GM19193 (cell line): ENCODE results near the gene SPATA6L.

Experiments used
- POLR2A ChIP-seq: IDR thresholded peaks from 4 replicates; pipeline ENCODE4 v1.6.1; 2011; ENCODE audit not compliant: insufficient read depth, insufficient read length; ENCODE audit errors: extremely low read depth

Gene SPATA6L

DNA sequence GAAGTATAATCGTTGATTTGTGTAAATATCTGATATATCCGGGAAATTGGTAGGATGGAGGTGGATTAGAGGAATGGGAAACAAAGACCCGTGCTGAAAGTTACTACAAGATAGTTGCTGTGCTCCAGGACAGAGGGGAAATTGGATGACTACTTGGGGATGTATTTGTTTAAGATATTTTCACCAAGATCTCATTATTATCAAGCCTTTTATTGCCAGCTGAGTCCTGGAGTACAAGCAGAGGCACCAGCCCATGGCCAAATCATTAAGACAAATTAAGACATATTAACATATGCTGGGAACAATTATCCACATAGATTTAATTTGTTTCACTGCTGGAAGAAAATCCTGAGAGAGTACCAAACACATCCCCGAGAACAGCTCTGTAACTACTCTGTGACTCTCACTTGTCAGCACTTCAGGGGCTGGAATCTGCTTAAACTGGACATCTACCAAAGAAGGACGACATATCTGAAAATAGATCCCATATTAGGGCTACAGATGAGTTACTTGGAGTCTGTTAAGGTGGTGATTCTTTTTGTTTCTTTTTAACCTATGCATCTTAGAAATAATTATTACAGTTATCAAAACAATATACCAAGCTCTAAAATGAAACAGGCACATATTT lies 107.8 kb downstream of the SPATA6L start:
- TF ChIP-seq POLR2A: no peak

DNA sequence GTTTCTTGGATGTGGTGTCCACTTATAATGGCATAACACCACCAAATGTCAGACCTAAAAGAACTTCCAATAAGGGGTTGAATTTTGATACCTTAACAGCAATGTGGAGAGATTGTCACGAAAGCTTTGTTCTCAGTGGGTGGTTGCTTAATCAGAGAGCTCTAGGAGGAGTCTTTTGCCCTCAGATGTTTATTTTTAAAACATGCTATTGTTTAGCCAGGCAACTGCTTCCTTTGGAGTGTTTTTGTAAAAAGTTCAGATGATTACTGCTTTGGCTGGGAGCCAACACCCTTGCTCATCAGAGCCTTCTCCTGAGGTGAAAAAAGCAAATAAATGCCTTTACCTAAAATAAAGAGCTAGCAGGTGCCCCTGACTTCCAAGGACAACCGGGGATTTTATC lies 111.0 kb downstream of the SPATA6L start:
- no peak for TF ChIP-seq POLR2A

DNA sequence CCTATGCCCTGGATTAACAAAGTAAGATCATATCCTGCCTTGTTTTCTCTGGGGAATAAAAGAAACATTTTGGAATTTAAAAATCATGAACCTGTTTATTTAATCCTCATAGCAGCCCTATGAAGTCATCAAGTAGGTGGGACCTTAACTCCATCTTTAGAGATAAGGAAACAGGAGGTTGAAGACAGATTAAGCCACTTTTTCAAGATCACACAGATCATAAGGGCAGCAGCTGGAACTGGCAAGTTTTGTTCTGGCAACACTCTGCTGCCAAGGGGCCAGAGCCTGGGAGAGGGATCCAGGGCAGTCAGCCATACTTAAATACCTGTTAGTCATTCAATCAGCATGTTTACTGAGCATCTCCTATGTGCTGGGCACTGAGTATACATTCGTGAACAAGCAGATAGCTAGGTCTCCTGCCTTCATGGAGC lies 112.3 kb downstream of the SPATA6L start:
- TF ChIP-seq POLR2A: no peak

DNA sequence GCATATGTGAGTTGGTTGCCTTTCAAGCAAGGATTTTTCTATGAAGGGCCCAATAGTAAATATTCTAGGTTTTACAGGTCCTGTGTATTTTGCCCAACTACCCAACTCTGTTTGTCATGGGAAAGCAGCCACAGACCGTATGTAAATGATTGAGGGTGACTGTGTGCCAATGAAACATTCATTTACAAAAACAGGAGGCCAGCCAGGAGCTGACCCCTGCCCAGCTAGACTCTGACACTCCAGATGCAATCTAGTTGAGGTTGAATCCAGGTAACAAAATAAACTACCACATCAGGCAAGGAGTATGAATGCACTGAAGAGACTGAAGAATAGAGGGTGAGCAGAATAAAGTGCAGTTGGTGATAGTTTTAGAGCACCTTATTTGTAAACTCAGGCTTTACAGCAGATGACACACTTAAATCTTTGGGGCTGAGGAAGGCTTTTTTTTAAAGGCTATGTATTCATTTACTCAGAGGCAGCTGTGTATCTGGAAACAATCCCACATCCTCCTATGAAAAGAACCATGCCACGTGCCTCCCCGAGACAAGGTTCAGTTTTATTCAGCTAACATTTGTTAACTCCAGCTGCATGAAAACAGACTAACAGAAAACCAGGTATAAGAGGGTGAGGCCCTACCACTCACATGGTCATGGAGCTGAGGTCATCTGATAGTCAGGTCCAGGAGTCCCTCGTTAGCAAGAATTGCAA lies 115.3 kb downstream of the SPATA6L start:
- TF ChIP-seq POLR2A: no peak

DNA sequence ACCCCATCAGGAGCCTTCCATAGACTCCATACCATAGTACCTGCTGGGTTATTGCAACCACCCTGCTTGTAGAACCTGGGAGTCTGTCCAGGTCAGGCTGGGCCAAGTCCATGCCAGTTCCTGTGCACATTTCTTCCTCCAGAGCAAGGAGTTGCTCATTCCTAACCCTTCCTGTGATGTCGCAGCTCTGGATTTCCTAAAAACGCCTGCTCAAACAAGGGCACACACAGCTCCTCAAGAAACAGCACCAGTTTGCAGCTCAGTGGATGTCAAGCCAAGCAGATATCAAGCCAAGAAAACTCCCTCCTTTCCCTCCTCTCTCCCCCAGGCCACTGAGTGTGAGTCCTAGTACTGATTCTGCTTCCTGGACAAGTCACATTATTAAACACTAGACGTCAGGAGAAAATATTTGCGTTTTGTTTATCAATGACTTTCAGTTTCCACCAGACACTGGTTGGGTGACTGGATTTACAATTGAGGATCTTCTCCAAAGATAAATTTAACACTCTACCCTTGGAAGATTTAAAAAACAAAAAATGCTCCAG lies 116.5 kb downstream of the SPATA6L start:
- no peak for TF ChIP-seq POLR2A

DNA sequence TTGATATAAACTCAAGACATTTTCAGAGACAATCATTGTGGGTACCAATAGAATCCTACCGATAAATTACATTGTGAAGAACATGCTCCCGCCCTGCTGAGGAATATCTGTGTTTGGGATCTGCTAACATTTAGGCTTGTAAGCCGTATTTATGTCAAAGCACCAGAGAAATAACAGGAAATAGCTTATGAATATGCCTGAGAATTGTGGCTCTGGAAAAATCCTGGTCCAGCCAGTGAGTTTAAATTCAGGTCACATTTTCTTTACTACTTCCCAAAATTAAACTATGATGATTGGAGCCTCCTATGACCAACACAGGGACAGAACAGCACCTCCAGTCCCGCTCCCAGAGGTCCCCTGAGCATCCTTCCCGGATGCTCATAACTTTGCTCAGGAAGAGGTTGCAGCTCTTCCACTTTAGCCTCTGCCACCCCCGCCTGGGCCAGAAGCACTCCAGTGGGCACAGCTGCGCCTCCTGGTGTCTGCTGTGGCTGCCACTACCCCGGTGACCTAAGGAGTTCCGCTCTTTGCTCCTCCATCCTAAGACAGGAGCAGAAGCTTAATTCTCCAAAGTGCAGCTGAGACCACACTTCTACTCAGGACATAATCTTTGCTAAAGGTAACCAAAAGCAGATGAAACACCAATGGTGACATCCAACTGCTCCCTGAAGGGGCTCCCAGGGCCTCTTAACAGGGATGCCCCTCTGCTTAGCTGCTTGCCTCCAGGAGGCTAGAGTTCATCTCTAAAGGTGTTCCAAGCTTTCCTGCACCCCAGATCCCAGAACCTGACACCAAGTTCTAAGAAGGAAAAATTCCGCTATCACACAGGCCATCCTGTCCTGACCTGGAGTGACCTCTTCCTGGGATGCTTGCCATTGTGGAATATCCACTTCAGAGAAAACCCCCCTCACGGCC lies 117.2 kb downstream of the SPATA6L start:
- no peak for TF ChIP-seq POLR2A
